Smooth muscle cell (in vitro differentiated cells): ENCODE data around the gene TMEM190. TPM values are rescaled to one million over a fixed set of nuclear protein-coding genes. Genes with fewer than 3 reads are reported as not detected.
A peak's percentile ranks its signal among the peaks of the same experiment; 100 is the strongest.

Source experiments
- DNase-seq: peaks from one replicate; lab custom pipeline; 2025; ENCODE audit not compliant: unreplicated experiment; lab: John Stamatoyannopoulos, UW
- H2AFZ ChIP-seq: fragments of 200-600 bp; sonication (generic); 2 replicates; pipeline ENCODE4 v1.6.0; 2016; ENCODE audit warnings: antibody characterized with exemption, low read depth, mild to moderate bottlenecking
- H3F3A ChIP-seq: fragments of 200-600 bp; sonication (generic); 2 replicates; pipeline ENCODE4 v1.6.0; 2017; ENCODE audit warnings: antibody characterized with exemption, low read depth
- H3K27ac ChIP-seq: fragments of 200-600 bp; sonication (generic); 2 replicates; pipeline ENCODE4 v1.5.1; 2016; ENCODE audit warnings: low read depth, mild to moderate bottlenecking
- H3K27me3 ChIP-seq: fragments of 200-600 bp; sonication (generic); 2 replicates; pipeline ENCODE4 v1.6.1; 2016; ENCODE audit warnings: low read depth, mild to moderate bottlenecking
- H3K36me3 ChIP-seq: fragments of 200-600 bp; sonication (generic); 2 replicates; pipeline ENCODE4 v1.5.1; 2016; ENCODE audit warnings: low read depth
- H3K4me1 ChIP-seq: fragments of 200-600 bp; sonication (generic); 2 replicates; pipeline ENCODE4 v1.5.1; 2016; ENCODE audit warnings: low read depth
- H3K4me2 ChIP-seq: fragments of 200-600 bp; sonication (generic); 2 replicates; pipeline ENCODE4 v1.6.0; 2016; ENCODE audit warnings: mild to moderate bottlenecking
- H3K4me3 ChIP-seq: fragments of 200-600 bp; sonication (generic); 2 replicates; pipeline ENCODE4 v1.5.1; 2016; ENCODE audit warnings: mild to moderate bottlenecking
- H3K79me2 ChIP-seq: fragments of 200-600 bp; sonication (generic); 2 replicates; pipeline ENCODE4 v1.6.0; 2016; ENCODE audit warnings: low read depth, mild to moderate bottlenecking
- H3K9ac ChIP-seq: fragments of 200-600 bp; sonication (generic); 2 replicates; pipeline ENCODE4 v1.6.0; 2016; ENCODE audit warnings: low read depth
- H3K9me3 ChIP-seq: fragments of 200-600 bp; sonication (generic); replicated peaks from 2 replicates; pipeline ENCODE4 v1.5.1; 2016; ENCODE audit warnings: low read depth
- H4K20me1 ChIP-seq: fragments of 200-600 bp; sonication (generic); 2 replicates; pipeline ENCODE4 v1.6.0; 2016; ENCODE audit warnings: low read depth
- CTCF ChIP-seq: fragments of 200-600 bp; sonication (generic); IDR thresholded peaks from 2 replicates; pipeline ENCODE4 v1.5.1; 2017; ENCODE audit warnings: borderline replicate concordance, mild to moderate bottlenecking, antibody characterized with exemption; ENCODE audit not compliant: insufficient read depth, poor library complexity, severe bottlenecking
- WGBS: methylation state at CpG from one replicate; pipeline ENCODE4 v1.1.7; 2016; ENCODE audit warnings: low lambda C conversion rate; 5-methylcytosine and 5-hydroxymethylcytosine counted together
- polyA plus RNA-seq: library from polyadenylated mRNA; unstranded; fragments of >200 nt; fragmentation: Nextera tagmentation; extraction: Ambion mirVana; gene quantifications from 2 replicates; pipeline ENCODE4 v1.2.1, GENCODE V29; 2016
- total RNA-seq: library from RNA; depleted of rRNA; stranded (reverse); fragments of >200 nt; gene quantifications from 2 replicates; pipeline ENCODE4 v1.2.3, GENCODE V29; 2014

Gene TMEM190
- total and polyA plus RNA-seq, 2 experiments from 2014 or later: 8.2 TPM; not detected in 1

- H3K4me3 ChIP-seq: peak overlapping the region; percentile 85
- peaks cover 33% of the 10 kb centered on the region for H3K4me1 ChIP-seq
- WGBS: 7% methylated on average over 34 of the region's 34 CpGs
- DNase-seq: peak; percentile 84
- H2AFZ ChIP-seq: peak overlapping the region; percentile 89
- no peak for TF ChIP-seq CTCF
- peak overlapping the region; percentile 90 for H3K27ac ChIP-seq
- peaks cover 9% of the 10 kb centered on the region for H3F3A ChIP-seq
- H3K79me2 ChIP-seq: peaks cover 39% of the 10 kb centered on the region
- no peaks in the 10 kb centered on the region for H3K27me3 ChIP-seq
- H3K36me3 ChIP-seq: no peaks in the 10 kb centered on the region
- H4K20me1 ChIP-seq: peaks cover 44% of the 10 kb centered on the region
- H3K9me3 ChIP-seq: no peaks in the 10 kb centered on the region
- peak overlapping the region; percentile 89 for H3K4me2 ChIP-seq
- peak overlapping the region; percentile 92 for H3K9ac ChIP-seq
These were observed 8.5 kb downstream of the TMEM190 start for GRCh38 chr19:55384920-55385723.

GRCh38 chr19:55385724-55386492, 9.3 kb downstream of the TMEM190 start, which contains the start of gene RPL28:
RPL28 (plus strand) TSS chr19:55385932; CDS start chr19:55386358, 426 bp downstream.
- H3K4me1 ChIP-seq: peaks cover 33% of the 10 kb centered on the region
- H3K9ac ChIP-seq: peak within 1 kb of the TSS; percentile 92
- peaks cover 51% of the 10 kb centered on the region for H4K20me1 ChIP-seq
- no peaks in the 10 kb centered on the region for H3K36me3 ChIP-seq
- H3K27ac ChIP-seq: peak within 1 kb of the TSS; percentile 90
- peak within 1 kb of the TSS; percentile 89 for H2AFZ ChIP-seq
- no peak for TF ChIP-seq CTCF
- peak within 1 kb of the TSS; percentile 93 for H3K4me2 ChIP-seq
- peak within 1 kb of the TSS; percentile 85 for H3K4me3 ChIP-seq
- no peaks in the 10 kb centered on the region for H3K9me3 ChIP-seq
- peaks cover 39% of the 10 kb centered on the region for H3K79me2 ChIP-seq
- H3K27me3 ChIP-seq: no peaks in the 10 kb centered on the region
- peak; percentile 84 for DNase-seq
- H3F3A ChIP-seq: peaks cover 9% of the 10 kb centered on the region
- WGBS: 1% methylated on average over 68 of the region's 68 CpGs

GRCh38 chr19:55386493-55386971, 9.9 kb downstream of the TMEM190 start:
- TF ChIP-seq CTCF: no peak
- H3K79me2 ChIP-seq: peaks cover 40% of the 10 kb centered on the region
- H3K4me3 ChIP-seq: peak overlapping the region; percentile 85
- H3K27ac ChIP-seq: peak overlapping the region; percentile 90
- H3K9ac ChIP-seq: peak overlapping the region; percentile 92
- H4K20me1 ChIP-seq: peaks cover 58% of the 10 kb centered on the region
- H3K4me2 ChIP-seq: peak overlapping the region; percentile 93
- H3K9me3 ChIP-seq: no peaks in the 10 kb centered on the region
- no peaks in the 10 kb centered on the region for H3K36me3 ChIP-seq
- H2AFZ ChIP-seq: no peak overlapping the region
- no peaks in the 10 kb centered on the region for H3K27me3 ChIP-seq
- 5% methylated on average over 32 of the region's 33 CpGs for WGBS
- no peak for DNase-seq
- peaks cover 33% of the 10 kb centered on the region for H3K4me1 ChIP-seq
- peaks cover 9% of the 10 kb centered on the region for H3F3A ChIP-seq
